Activated CD4-positive, CD25-positive, alpha-beta regulatory T cell (primary cell): ENCODE data around the gene RBCK1.
"Not testable (repeated sequence)": the region's sequence is repeated elsewhere in the genome, so short reads cannot be mapped to it uniquely, and the experiment has no call there.

Source experiments
- DNase-seq, 4 experiments: peaks; one replicate each; lab custom pipeline; 2025; lab: John Stamatoyannopoulos, UW

Gene RBCK1

GRCh38 chr20:407953-408842 lies at the start of gene RBCK1:
Gene RBCK1 (plus strand): TSS chr20:408299. CDS start chr20:408758, 459 bp downstream.
- DNase-seq: peak; percentile 72 to 82 (median 78)

GRCh38 chr20:358891-359555 lies 49.1 kb upstream of the RBCK1 start:
- no peak for DNase-seq

DNA sequence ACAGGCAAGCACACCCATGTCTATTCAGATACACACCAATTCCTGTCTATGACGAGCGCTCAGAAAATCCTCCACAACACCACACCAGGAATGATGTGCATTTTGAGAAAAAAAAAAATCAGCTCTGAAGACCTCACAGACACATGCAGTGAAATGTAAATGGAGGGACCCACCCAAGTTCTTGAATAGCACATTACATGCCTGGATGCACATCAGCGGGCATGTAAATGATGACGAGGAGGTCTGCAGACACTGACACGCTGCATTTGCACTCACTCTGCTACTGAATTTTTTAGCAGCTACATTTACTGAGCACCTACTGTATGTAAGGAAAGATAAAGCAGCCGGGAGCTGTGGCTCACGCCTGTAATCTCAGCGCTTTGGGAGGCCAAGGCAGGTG lies 46.5 kb upstream of the RBCK1 start:
- no peak for DNase-seq

GRCh38 chr20:362271-363254 lies 45.5 kb upstream of the RBCK1 start:
- peak in 1 of 4 experiments; percentile 8 for DNase-seq

- no peak for DNase-seq
Observed at GRCh38 chr20:363319-364078, 44.6 kb upstream of the RBCK1 start.

DNA sequence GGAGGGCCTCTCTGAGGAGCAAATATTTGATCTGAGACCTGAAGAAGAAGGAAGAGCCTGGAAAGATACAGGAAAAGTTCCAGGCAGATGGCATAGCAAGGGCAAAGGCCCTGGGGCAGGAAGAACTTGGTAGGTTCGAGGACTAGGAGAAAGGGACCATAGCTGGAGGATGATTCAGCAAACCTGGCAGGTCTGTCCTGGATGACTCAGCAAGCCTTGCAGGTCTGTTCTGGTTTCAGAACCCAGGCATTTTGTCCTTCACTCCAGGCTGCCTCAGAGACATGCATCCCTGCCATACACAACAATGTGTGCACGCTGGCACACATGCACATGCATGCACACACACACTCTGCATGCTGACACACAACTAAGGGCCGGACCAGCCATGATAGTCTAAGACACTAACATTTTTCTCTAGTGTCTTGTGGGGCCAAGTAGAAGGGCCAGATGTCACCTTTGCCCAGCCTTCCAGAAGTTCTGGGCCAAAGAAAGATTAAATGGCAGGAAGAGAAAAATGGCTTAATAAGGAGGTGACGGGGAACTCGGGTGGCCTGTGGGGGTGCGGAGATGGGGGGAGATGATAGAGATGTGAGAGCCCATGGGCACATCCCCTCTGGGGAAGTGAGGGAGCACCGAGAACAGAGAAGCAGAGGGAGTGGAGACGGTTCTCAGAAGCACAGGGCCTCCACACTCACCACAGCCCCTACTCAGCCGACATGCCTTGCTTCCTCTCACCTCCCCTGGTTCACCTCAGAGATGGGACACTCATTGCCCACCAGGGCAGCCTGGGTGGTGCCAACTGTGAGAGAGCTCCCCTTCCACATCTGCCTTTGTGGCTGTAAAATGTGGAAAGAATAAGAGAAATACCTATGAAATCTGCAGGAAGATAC lies 42.9 kb upstream of the RBCK1 start:
- DNase-seq: no peak

GRCh38 chr20:366041-366718 lies 41.9 kb upstream of the RBCK1 start:
- DNase-seq: no peak

DNA sequence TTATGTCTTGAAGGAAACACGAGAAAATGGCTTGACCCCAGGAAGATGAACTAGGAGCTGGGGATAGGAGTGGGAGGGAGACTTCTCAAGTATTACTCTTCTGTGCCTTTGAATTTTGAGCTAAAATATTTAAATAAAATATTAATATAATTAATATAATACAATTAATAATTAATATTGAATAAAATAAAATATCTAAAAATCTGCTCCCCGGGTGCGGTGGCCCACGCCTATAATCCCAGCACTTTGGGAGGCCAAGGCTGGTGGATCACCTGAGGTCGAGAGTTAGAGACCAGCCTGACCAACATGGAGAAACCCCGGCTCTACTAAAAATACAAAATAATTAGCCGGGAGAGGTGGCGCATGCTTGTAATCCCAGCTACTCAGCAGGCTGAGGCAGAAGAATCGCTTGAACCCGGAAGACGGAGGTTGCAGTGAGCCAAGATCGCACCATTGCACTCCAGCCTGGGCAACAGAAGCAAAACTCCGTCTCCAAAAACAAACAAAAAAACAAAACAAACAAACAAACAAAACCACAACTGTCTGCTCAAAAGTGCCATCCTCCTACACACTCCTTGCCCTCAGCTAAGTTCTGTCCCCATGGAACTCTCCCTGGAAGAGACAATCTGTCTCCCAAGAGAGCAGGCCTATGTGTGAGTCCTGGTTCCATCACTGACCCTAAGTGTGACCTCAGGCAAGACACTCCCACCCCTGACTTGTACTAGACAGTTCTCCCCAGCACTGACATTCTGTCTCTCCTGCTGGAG lies 41.2 kb upstream of the RBCK1 start:
- no peak for DNase-seq

DNA sequence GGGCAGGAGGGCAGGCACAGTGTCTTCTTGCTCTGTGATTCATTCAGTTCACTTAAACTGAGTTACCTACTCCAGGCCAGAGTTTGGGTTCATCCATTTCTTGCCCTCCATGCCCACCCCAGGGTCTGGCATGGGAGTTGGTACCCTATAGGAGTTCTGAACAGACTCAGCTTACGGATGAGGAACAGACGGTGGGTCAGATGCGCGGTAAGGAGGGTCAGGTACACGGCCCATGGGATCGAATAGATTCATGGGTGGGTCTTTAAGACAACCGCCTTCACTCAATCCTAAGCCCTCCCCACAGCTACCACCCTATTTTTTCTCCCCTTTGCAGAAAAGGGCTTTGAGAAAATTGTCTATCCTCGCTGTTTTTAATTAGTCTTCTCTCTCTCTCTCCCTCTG lies 40.6 kb upstream of the RBCK1 start:
- DNase-seq: no peak

DNA sequence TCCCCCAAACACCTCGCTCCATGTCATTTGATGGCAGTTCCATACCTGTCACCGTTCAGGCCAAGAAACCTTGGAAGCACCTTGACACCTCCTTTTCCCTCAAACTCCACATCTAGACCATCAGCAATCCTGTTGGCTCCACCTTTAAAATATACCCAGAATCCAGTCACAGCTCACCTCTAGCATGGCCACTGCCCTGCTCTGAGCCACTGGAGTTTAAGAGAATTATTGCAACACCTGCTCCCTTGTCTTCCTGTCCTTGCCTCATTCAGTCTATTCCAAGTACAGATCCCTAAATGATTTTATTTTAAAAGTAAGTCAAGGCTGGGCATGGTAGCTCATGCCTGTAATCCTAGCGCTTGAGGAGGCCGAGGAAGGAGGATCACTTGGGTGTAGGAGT lies 39.2 kb upstream of the RBCK1 start:
- no peak for DNase-seq

DNA sequence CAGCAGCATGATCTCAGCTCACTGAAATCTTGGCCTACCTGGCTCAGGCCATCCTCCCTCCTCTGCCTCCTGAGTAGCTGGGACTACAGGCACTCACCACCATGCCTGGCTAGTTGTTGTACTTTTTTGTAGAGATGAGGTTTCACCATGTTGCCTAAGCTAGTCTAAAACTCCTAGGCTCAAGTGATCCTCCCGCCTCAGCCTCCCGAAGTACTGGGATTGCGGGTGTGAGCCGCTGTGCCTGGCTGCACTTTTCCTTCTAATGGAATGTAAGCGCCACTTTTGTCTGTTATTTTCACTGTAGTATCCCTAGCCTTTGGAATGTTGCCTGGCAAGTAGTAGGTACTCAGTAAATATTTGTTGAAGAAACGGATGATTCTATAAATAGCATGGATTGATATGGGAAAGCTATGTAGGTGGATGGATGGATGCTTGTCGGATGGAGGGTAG lies 37.9 kb upstream of the RBCK1 start:
- no peak for DNase-seq

DNA sequence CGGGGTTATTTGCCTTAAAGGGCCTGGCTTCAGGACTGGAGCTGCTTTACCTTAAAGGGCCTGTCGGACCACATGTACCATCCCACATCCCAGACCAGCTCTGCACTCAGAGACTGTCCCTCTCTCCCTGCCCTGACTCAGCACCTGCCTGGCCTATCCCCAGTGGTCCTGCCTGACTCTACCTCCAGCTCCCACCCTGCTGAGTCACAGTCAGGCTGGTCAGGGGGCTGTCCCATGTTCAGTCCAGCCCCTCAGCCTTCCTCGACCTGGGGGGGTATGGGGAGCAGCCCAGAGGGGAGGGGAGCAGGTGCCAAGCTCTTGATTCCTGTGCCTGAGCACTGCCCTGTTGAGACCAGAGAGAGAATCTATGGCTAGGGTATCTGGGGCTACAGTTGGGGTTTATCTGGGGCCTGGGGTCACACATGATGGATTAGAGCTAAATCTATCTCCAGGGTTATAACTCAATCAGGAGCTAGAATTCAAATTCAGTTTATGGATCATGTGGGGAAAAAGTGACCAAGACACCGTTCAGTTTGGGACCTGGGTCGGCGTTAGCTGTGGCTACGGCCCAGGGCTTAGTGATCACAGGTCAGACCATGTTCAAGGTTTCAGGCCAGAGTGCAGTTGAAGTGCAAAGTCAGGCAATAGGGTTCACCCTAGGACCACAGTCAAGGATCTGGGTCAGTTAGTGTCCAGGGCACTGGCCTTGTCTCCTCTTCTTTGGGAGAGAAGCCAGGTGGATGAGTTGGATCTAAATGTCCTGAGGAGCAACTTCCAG lies 36.9 kb upstream of the RBCK1 start:
- no peak for DNase-seq

- DNase-seq: no peak
Observed at GRCh38 chr20:371755-372542, 36.1 kb upstream of the RBCK1 start.

- not testable (repeated sequence) for DNase-seq
Observed at GRCh38 chr20:372543-373082, 35.5 kb upstream of the RBCK1 start.

- DNase-seq: no peak
Observed at GRCh38 chr20:373171-373890, 34.8 kb upstream of the RBCK1 start.

GRCh38 chr20:375265-375889 lies 32.7 kb upstream of the RBCK1 start:
- DNase-seq: no peak
